ENCODE data around the gene ANO2.

Gene ANO2

GRCh38 chr12:5916785-5917290 lies 28.2 kb downstream of the ANO2 start:
- DNase-seq (ENCODE audit: low read depth) = no peak

- no peak for DNase-seq (ENCODE audit: low read depth)
Measured at GRCh38 chr12:5915511-5915910, 29.5 kb downstream of the ANO2 start.

- DNase-seq (ENCODE audit: low read depth) = no peak
Measured at GRCh38 chr12:5914387-5915149, 30.5 kb downstream of the ANO2 start.

GRCh38 chr12:5913387-5913786 lies 31.7 kb downstream of the ANO2 start:
- no peak for DNase-seq (ENCODE audit: low read depth)

GRCh38 chr12:5912437-5913334 lies 32.4 kb downstream of the ANO2 start:
- DNase-seq (ENCODE audit: low read depth) = no peak

- no peak for DNase-seq (ENCODE audit: low read depth)
Measured at GRCh38 chr12:5912011-5912410, 33.0 kb downstream of the ANO2 start.

- DNase-seq (ENCODE audit: low read depth) = no peak
Measured at GRCh38 chr12:5910790-5911548, 34.1 kb downstream of the ANO2 start.

- no peak for DNase-seq (ENCODE audit: low read depth)
Measured at GRCh38 chr12:5909560-5909959, 35.5 kb downstream of the ANO2 start.

GRCh38 chr12:5908251-5908650 lies 36.8 kb downstream of the ANO2 start:
- no peak for DNase-seq (ENCODE audit: low read depth)

GRCh38 chr12:5907807-5908206 lies 37.3 kb downstream of the ANO2 start:
- DNase-seq (ENCODE audit: low read depth) = no peak

- no peak for DNase-seq (ENCODE audit: low read depth)
Measured at GRCh38 chr12:5905757-5906156, 39.3 kb downstream of the ANO2 start.

- DNase-seq (ENCODE audit: low read depth) = no peak
Measured at GRCh38 chr12:5904969-5905368, 40.1 kb downstream of the ANO2 start.

- DNase-seq (ENCODE audit: low read depth) = no peak
Measured at GRCh38 chr12:5904441-5904840, 40.6 kb downstream of the ANO2 start.

GRCh38 chr12:5902736-5903135 lies 42.3 kb downstream of the ANO2 start:
- DNase-seq (ENCODE audit: low read depth) = no peak

GRCh38 chr12:5901416-5901815 lies 43.6 kb downstream of the ANO2 start:
- no peak for DNase-seq (ENCODE audit: low read depth)

GRCh38 chr12:5900533-5901205 lies 44.4 kb downstream of the ANO2 start:
- DNase-seq (ENCODE audit: low read depth) = no peak

GRCh38 chr12:5900076-5900475 lies 45.0 kb downstream of the ANO2 start:
- no peak for DNase-seq (ENCODE audit: low read depth)

- DNase-seq (ENCODE audit: low read depth) = no peak
Measured at GRCh38 chr12:5899675-5900074, 45.4 kb downstream of the ANO2 start.

- DNase-seq (ENCODE audit: low read depth) = no peak
Measured at GRCh38 chr12:5898874-5899273, 46.2 kb downstream of the ANO2 start.

- no peak for DNase-seq (ENCODE audit: low read depth)
Measured at GRCh38 chr12:5889381-5890047, 55.5 kb downstream of the ANO2 start.

- no peak for DNase-seq (ENCODE audit: low read depth)
Measured at GRCh38 chr12:5888816-5889315, 56.2 kb downstream of the ANO2 start.
